Neural cell (in vitro differentiated cells): ENCODE results near the gene AGPAT4.

Experiments
- EP300 ChIP-seq: fragments of 450-650 bp; conservative IDR thresholded peaks from 2 replicates; pipeline ENCODE4 v1.6.1; 2014; ENCODE audit warnings: antibody characterized with exemption, mild to moderate bottlenecking, moderate library complexity; ENCODE audit not compliant: poor library complexity, severe bottlenecking
- EZH2 ChIP-seq: fragments of 200-600, 300-800 bp; shearing (Covaris generic), sonication (generic); IDR thresholded peaks from 2 replicates; pipeline ENCODE4 v1.6.1; 2014; ENCODE audit warnings: antibody characterized with exemption, low read length, borderline replicate concordance, mild to moderate bottlenecking; ENCODE audit not compliant: insufficient read depth, poor library complexity, severe bottlenecking
- MXI1 ChIP-seq: fragments of 450-650 bp; conservative IDR thresholded peaks from 2 replicates; pipeline ENCODE4 v1.6.1; 2014; ENCODE audit warnings: antibody characterized with exemption, mild to moderate bottlenecking; ENCODE audit not compliant: poor library complexity, severe bottlenecking
- POLR2AphosphoS5 ChIP-seq: IDR thresholded peaks from 2 replicates; pipeline ENCODE4 v1.6.1; 2012
- RAD21 ChIP-seq: fragments of 450-650 bp; conservative IDR thresholded peaks from 2 replicates; pipeline ENCODE4 v1.6.1; 2014; ENCODE audit warnings: antibody characterized with exemption, mild to moderate bottlenecking, moderate library complexity
- SMC3 ChIP-seq: fragments of 450-650 bp; conservative IDR thresholded peaks from 2 replicates; pipeline ENCODE4 v1.6.1; 2014; ENCODE audit warnings: antibody characterized with exemption, mild to moderate bottlenecking, moderate library complexity; ENCODE audit not compliant: poor library complexity
- TAF1 ChIP-seq: IDR thresholded peaks from 2 replicates; pipeline ENCODE4 v1.6.1; 2012; ENCODE audit warnings: low read depth
- TF ChIP-seq, protein P1 (sequence below): fragments of 450-650 bp; IDR thresholded peaks from 2 replicates; pipeline ENCODE4 v1.5.1; 2014; ENCODE audit warnings: antibody characterized with exemption, mild to moderate bottlenecking, moderate library complexity; ENCODE audit not compliant: poor library complexity, severe bottlenecking
- TF ChIP-seq, protein P2 (sequence below): IDR thresholded peaks from 2 replicates; pipeline ENCODE4 v1.6.1; 2012; ENCODE audit warnings: borderline replicate concordance

DNA sequence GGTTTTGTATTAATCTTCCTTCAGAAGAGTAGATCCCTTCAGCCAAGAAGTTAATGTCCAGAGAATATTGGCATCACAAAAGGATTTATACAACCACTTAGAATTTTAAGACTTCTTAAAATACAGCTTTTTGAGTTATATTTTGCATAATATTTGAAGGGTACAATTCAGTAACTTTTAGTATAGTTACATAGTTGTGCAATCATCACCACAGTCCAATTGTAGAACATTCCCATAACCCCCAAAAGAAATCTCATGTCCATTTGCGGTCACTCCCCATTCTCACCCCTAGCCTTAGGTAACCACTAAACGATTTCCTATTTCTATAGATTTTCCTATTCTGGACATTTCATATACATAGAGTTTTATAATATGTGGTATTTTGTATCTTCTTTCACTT, 155.9 kb downstream of the AGPAT4 start:
- TF ChIP-seq EZH2, result no peak
- TF ChIP-seq, protein P1, sequence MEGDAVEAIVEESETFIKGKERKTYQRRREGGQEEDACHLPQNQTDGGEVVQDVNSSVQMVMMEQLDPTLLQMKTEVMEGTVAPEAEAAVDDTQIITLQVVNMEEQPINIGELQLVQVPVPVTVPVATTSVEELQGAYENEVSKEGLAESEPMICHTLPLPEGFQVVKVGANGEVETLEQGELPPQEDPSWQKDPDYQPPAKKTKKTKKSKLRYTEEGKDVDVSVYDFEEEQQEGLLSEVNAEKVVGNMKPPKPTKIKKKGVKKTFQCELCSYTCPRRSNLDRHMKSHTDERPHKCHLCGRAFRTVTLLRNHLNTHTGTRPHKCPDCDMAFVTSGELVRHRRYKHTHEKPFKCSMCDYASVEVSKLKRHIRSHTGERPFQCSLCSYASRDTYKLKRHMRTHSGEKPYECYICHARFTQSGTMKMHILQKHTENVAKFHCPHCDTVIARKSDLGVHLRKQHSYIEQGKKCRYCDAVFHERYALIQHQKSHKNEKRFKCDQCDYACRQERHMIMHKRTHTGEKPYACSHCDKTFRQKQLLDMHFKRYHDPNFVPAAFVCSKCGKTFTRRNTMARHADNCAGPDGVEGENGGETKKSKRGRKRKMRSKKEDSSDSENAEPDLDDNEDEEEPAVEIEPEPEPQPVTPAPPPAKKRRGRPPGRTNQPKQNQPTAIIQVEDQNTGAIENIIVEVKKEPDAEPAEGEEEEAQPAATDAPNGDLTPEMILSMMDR, result no peak
- no peak for TF ChIP-seq POLR2AphosphoS5
- TF ChIP-seq, protein P2, sequence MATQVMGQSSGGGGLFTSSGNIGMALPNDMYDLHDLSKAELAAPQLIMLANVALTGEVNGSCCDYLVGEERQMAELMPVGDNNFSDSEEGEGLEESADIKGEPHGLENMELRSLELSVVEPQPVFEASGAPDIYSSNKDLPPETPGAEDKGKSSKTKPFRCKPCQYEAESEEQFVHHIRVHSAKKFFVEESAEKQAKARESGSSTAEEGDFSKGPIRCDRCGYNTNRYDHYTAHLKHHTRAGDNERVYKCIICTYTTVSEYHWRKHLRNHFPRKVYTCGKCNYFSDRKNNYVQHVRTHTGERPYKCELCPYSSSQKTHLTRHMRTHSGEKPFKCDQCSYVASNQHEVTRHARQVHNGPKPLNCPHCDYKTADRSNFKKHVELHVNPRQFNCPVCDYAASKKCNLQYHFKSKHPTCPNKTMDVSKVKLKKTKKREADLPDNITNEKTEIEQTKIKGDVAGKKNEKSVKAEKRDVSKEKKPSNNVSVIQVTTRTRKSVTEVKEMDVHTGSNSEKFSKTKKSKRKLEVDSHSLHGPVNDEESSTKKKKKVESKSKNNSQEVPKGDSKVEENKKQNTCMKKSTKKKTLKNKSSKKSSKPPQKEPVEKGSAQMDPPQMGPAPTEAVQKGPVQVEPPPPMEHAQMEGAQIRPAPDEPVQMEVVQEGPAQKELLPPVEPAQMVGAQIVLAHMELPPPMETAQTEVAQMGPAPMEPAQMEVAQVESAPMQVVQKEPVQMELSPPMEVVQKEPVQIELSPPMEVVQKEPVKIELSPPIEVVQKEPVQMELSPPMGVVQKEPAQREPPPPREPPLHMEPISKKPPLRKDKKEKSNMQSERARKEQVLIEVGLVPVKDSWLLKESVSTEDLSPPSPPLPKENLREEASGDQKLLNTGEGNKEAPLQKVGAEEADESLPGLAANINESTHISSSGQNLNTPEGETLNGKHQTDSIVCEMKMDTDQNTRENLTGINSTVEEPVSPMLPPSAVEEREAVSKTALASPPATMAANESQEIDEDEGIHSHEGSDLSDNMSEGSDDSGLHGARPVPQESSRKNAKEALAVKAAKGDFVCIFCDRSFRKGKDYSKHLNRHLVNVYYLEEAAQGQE, result no peak
- TF ChIP-seq MXI1, result no peak
- no peak for TF ChIP-seq EP300
- no peak for TF ChIP-seq TAF1
- TF ChIP-seq SMC3, result no peak
- TF ChIP-seq RAD21, result no peak
